PC-9 (cell line): ENCODE measurements around the gene OFD1.

Source experiments
- CTCF ChIP-seq: fragments of 200-600 bp; sonication (generic); conservative IDR thresholded peaks from 2 replicates; pipeline ENCODE4 v1.6.1; 2017; ENCODE audit warnings: mixed run types, antibody characterized with exemption, mild to moderate bottlenecking, moderate library complexity
- EZH2 ChIP-seq: fragments of 200-600 bp; sonication (generic); IDR thresholded peaks from 2 replicates; pipeline ENCODE4 v1.8.0; 2017; ENCODE audit warnings: antibody characterized with exemption, low read depth

- TF ChIP-seq CTCF (peak; percentile 52; the same call in 1 of the 2 replicates), EZH2 (no peak)
These were observed 43.7 kb upstream of the OFD1 start for GRCh38 chrX:13690836-13691235.
